Posterior vena cava (tissue), 2 donors: ENCODE measurements around the gene SPACA1. TPM values are rescaled to one million over a fixed set of nuclear protein-coding genes. Genes with fewer than 3 reads are reported as not detected.
"Not testable (repeated sequence)": the region's sequence is repeated elsewhere in the genome, so short reads cannot be mapped to it uniquely, and the experiment has no call there.

ENCODE experiments used
- DNase-seq: peaks from one replicate; pipeline ENCODE4 v3.0.0-alpha.2; 2020; ENCODE audit warnings: low spot score
- intact Hi-C, 2 donors: fragments of 100-400 bp; cut with DNase I; formaldehyde crosslinking; loops; one replicate each; pipeline versions ENCODE4 v1.14.1 to v1.14.2; 2022 to 2023
- long read RNA-seq, 2 donors: library from polyadenylated mRNA; unstranded; transcript quantifications; one replicate each; pipeline ENCODE4 v2.0.0, GENCODE V29; 2020 to 2021
- total RNA-seq, 2 donors: library from RNA; stranded (reverse); fragmentation: NEBNext Ultra II Directional; extraction: Animal tissue kit (Norgen Biotek cat#: 25700); gene quantifications; one replicate each; pipeline ENCODE4 v1.2.1, GENCODE V29; 2021
- donor health status: DM: yes; HTN: yes; CAD: no.
- donor health status: DM: yes; HTN: yes; CAD: no.

SPACA1 gene
- not detected for total RNA-seq
- long read RNA-seq, donor 1: 0 reads
- long read RNA-seq, donor 2: 0 reads

GRCh38 chr6:88047510-88048150 lies at the start of gene SPACA1:
Gene SPACA1, plus strand, starts transcription at chr6:88047841. Its CDS starts 65 bp downstream, at chr6:88047906.
- DNase-seq: no peak
- intact Hi-C loops: no loop called here

- no peak for DNase-seq
- intact Hi-C loops: no loop called here
These were observed 46.9 kb upstream of the SPACA1 start for GRCh38 chr6:88000713-88001112.

GRCh38 chr6:88001279-88001678 lies 46.4 kb upstream of the SPACA1 start:
- peak; percentile 46 for DNase-seq
- intact Hi-C loops: not testable (repeated sequence)

GRCh38 chr6:88004707-88005106 lies 42.9 kb upstream of the SPACA1 start:
- intact Hi-C loops: no loop called here
- no peak for DNase-seq

GRCh38 chr6:88006557-88006956 lies 41.1 kb upstream of the SPACA1 start:
- DNase-seq: no peak
- intact Hi-C loops: no loop called here

- DNase-seq: no peak
- intact Hi-C loops: no loop called here
These were observed 39.2 kb upstream of the SPACA1 start for GRCh38 chr6:88008411-88008810.

GRCh38 chr6:88008831-88009231 lies 38.8 kb upstream of the SPACA1 start:
- no peak for DNase-seq
- intact Hi-C loops: no loop called here

- intact Hi-C loops: no loop called here
- no peak for DNase-seq
These were observed 34.6 kb upstream of the SPACA1 start for GRCh38 chr6:88013015-88013414.

GRCh38 chr6:88013554-88013953 lies 34.1 kb upstream of the SPACA1 start:
- no peak for DNase-seq
- intact Hi-C loops: no loop called here

- intact Hi-C loops: no loop called here
- DNase-seq: no peak
These were observed 27.2 kb upstream of the SPACA1 start for GRCh38 chr6:88020439-88020838.

- no peak for DNase-seq
- intact Hi-C loops: no loop called here
These were observed 22.9 kb upstream of the SPACA1 start for GRCh38 chr6:88024696-88025095.

GRCh38 chr6:88031550-88031949 lies 16.1 kb upstream of the SPACA1 start:
- intact Hi-C loops: no loop called here
- DNase-seq: no peak

GRCh38 chr6:88044530-88044929 lies 3.1 kb upstream of the SPACA1 start:
- intact Hi-C loops: no loop called here
- no peak for DNase-seq

- intact Hi-C loops: no loop called here
- DNase-seq: no peak
These were observed 2.0 kb upstream of the SPACA1 start for GRCh38 chr6:88045521-88046136.

- intact Hi-C loops: no loop called here
- DNase-seq: no peak
These were observed 937 bp downstream of the SPACA1 start for GRCh38 chr6:88048578-88048977.

- intact Hi-C loops: no loop called here
- DNase-seq: no peak
These were observed 2.6 kb downstream of the SPACA1 start for GRCh38 chr6:88050140-88050818.

GRCh38 chr6:88059191-88059590 lies 11.6 kb downstream of the SPACA1 start:
- intact Hi-C loops: no loop called here
- DNase-seq: no peak

GRCh38 chr6:88062376-88062775 lies 14.7 kb downstream of the SPACA1 start:
- DNase-seq: no peak
- intact Hi-C loops: no loop called here

GRCh38 chr6:88072462-88072861 lies 24.8 kb downstream of the SPACA1 start:
- no peak for DNase-seq
- intact Hi-C loops: no loop called here

- intact Hi-C loops: no loop called here
These were observed 27.1 kb downstream of the SPACA1 start for GRCh38 chr6:88074791-88075190.

GRCh38 chr6:88077305-88077704 lies 29.7 kb downstream of the SPACA1 start:
- intact Hi-C loops: no loop called here
- DNase-seq: no peak

More at GRCh38 chr6:88074791-88075190, 27.1 kb downstream of the SPACA1 start:
- DNase-seq: no peak
